ENCODE measurements around the gene TMEM238L.

The TMEM238L gene

GRCh38 chr17:10837921-10838320 is 34.0 kb upstream of the TMEM238L start, which contains the start of gene PIRT:
TSS of gene PIRT (minus strand) at chr17:10838087. CDS start at chr17:10825645, 12,442 bp downstream.
- DNase-seq (ENCODE audit: extremely low read depth, low read depth), result no peak
- TF ChIP-seq CTCF (IDR thresholded peaks at IDR 0.05; ENCODE audit: low read depth, low read length), result no peak

GRCh38 chr17:10836966-10837590 is 33.2 kb upstream of the TMEM238L start:
- DNase-seq (ENCODE audit: extremely low read depth, low read depth), result no peak

GRCh38 chr17:10836145-10836544 is 32.2 kb upstream of the TMEM238L start:
- no peak for DNase-seq (ENCODE audit: extremely low read depth, low read depth)
- TF ChIP-seq CTCF (IDR thresholded peaks at IDR 0.05; ENCODE audit: low read depth, low read length), result no peak

More at GRCh38 chr17:10836966-10837590, 33.2 kb upstream of the TMEM238L start:
- TF ChIP-seq CTCF (IDR thresholded peaks at IDR 0.05; ENCODE audit: low read depth, low read length), result no peak

GRCh38 chr17:10831696-10832095 is 27.8 kb upstream of the TMEM238L start:
- TF ChIP-seq CTCF (IDR thresholded peaks at IDR 0.05; ENCODE audit: low read depth, low read length), result no peak

GRCh38 chr17:10827898-10828552 is 24.1 kb upstream of the TMEM238L start:
- no peak for TF ChIP-seq CTCF (IDR thresholded peaks at IDR 0.05; ENCODE audit: low read depth, low read length)
- no peak for DNase-seq (ENCODE audit: extremely low read depth, low read depth)

More at GRCh38 chr17:10831696-10832095, 27.8 kb upstream of the TMEM238L start:
- no peak for DNase-seq (ENCODE audit: extremely low read depth, low read depth)

GRCh38 chr17:10824874-10825273 is 21.0 kb upstream of the TMEM238L start:
- no peak for DNase-seq (ENCODE audit: extremely low read depth, low read depth)
- TF ChIP-seq CTCF (IDR thresholded peaks at IDR 0.05; ENCODE audit: low read depth, low read length), result no peak

- DNase-seq (ENCODE audit: extremely low read depth, low read depth), result no peak
- no peak for TF ChIP-seq CTCF (IDR thresholded peaks at IDR 0.05; ENCODE audit: low read depth, low read length)
These were observed 17.9 kb upstream of the TMEM238L start for GRCh38 chr17:10821770-10822169.

Measured in AG09319 (cell line).